BE2C (cell line): Measurements from ENCODE around the gene SELP.

Experiments
- DNase-seq: peaks from one replicate; pipeline ENCODE4 v3.0.0-alpha.2; 2020
- H3K27me3 ChIP-seq: fragments of 250-450 bp; sonication (Bioruptor Pico); 2 replicates; pipeline ENCODE4 v1.5.1; 2020; ENCODE audit warnings: mild to moderate bottlenecking
- H3K36me3 ChIP-seq: fragments of 250-450 bp; sonication (Bioruptor Pico); 2 replicates; pipeline ENCODE4 v1.5.1; 2020; ENCODE audit warnings: mild to moderate bottlenecking
- H3K4me1 ChIP-seq: fragments of 250-450 bp; sonication (Bioruptor Pico); 2 replicates; pipeline ENCODE4 v1.5.1; 2020
- H3K4me3 ChIP-seq: 2 replicates; pipeline ENCODE4 v1.5.1; 2011; ENCODE audit warnings: low read depth, low read length
- H3K9me3 ChIP-seq: fragments of 250-450 bp; sonication (Bioruptor Pico); 2 replicates; pipeline ENCODE4 v1.5.1; 2020
- TF ChIP-seq, protein P1 (sequence below): IDR thresholded peaks from 2 replicates; pipeline ENCODE4 v1.5.1; 2012; ENCODE audit warnings: mild to moderate bottlenecking, low read depth, low read length

Gene SELP

DNA sequence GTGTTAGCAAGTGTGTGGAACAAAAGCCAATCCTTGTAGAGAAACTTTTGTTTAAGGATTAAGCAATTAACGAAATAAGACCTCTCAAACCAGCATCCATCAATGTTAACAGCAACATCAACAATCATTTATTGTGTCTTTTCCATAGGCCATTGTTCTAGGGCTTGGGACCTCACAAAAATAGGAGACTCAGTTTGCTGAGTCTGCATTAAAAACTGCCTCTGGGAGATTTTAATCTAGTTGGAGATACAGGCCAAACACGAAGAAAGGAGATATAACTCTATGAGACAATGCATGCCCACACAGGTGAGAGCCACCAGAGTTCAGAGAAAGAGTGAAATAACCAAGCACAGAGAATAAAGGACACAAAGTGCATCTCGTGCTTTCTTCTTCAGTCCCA lies 14.4 kb upstream of the SELP start:
- TF ChIP-seq, protein P1, sequence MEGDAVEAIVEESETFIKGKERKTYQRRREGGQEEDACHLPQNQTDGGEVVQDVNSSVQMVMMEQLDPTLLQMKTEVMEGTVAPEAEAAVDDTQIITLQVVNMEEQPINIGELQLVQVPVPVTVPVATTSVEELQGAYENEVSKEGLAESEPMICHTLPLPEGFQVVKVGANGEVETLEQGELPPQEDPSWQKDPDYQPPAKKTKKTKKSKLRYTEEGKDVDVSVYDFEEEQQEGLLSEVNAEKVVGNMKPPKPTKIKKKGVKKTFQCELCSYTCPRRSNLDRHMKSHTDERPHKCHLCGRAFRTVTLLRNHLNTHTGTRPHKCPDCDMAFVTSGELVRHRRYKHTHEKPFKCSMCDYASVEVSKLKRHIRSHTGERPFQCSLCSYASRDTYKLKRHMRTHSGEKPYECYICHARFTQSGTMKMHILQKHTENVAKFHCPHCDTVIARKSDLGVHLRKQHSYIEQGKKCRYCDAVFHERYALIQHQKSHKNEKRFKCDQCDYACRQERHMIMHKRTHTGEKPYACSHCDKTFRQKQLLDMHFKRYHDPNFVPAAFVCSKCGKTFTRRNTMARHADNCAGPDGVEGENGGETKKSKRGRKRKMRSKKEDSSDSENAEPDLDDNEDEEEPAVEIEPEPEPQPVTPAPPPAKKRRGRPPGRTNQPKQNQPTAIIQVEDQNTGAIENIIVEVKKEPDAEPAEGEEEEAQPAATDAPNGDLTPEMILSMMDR = no peak
- Histone ChIP-seq H3K4me3 (no peak overlapping the region), H3K9me3 (no peaks in the 10 kb centered on the region), H3K4me1 (no peaks in the 10 kb centered on the region), H3K27me3 (no peaks in the 10 kb centered on the region), H3K36me3 (no peaks in the 10 kb centered on the region)
- DNase-seq = no peak

DNA sequence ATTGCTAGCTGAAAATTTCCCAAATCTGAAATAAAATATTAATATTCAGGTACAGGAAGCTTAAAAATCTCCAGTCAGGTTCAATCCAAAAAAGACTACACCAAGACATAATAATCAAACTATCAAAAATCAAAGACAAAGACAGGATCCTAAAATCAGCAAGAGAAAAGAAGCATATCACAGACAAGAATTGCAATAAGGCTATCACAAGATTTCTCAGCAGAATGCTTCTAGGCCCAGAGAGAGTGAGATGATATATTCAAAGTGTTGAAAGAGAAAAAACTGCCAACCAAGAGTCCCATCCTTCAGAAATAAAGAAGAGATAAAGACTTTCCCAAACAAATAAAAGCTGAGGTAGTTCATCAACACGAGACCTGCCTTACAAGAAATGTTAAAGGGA lies 5.0 kb upstream of the SELP start:
- no peaks in the 10 kb centered on the region for H3K36me3 ChIP-seq
- H3K27me3 ChIP-seq = no peaks in the 10 kb centered on the region; the same call in none of the 2 replicates
- H3K4me1 ChIP-seq = no peaks in the 10 kb centered on the region
- TF ChIP-seq, protein P1 = no peak
- DNase-seq = no peak
- H3K9me3 ChIP-seq = no peaks in the 10 kb centered on the region
- no peak overlapping the region for H3K4me3 ChIP-seq

DNA sequence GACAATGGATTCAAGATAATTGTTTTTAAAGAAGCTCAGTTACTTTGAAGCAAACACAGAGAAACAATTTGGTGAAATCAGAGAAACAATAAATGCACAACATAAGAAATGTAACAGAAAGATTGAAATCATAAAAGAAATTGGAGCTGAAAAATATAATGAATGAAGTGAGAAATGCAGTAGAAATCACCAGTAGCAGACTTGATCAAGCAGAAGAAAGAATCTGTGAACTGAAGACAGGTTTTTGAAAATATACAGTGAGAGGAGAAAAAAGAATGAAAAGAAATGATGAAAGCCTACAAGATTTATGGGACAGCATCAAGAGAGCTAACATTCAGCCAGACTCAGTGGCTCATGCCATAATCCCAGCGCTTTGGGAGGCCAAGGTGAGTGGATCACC lies 4.2 kb upstream of the SELP start:
- Histone ChIP-seq H3K9me3 (no peaks in the 10 kb centered on the region), H3K4me1 (no peaks in the 10 kb centered on the region), H3K4me3 (no peak overlapping the region), H3K27me3 (peaks cover 3% of the 10 kb centered on the region), H3K36me3 (no peaks in the 10 kb centered on the region)
- TF ChIP-seq, protein P1 = no peak
- DNase-seq = no peak

DNA sequence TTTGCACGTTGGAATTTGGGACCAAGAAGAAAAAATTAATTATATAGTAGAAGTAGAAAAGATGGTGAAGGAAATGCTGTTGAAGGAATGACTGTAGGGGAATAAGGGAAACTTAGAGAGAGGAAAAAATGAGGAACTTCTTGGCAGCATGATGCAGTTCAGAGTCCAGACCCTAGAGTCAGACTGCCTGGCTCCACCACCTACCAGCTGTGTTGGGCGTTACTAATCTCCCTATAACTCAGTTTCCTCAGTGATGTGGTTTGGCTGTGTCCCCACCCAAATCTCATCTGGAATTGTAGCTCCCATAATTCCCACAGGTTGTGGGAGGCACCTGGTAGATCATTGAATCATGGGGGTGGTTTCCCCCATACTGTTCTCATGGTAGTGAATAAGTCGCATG lies 1.3 kb upstream of the SELP start:
- Histone ChIP-seq H3K4me3 (no peak overlapping the region), H3K9me3 (no peaks in the 10 kb centered on the region), H3K4me1 (no peaks in the 10 kb centered on the region), H3K27me3 (peaks cover 3% of the 10 kb centered on the region), H3K36me3 (no peaks in the 10 kb centered on the region)
- no peak for DNase-seq
- TF ChIP-seq, protein P1 = no peak

DNA sequence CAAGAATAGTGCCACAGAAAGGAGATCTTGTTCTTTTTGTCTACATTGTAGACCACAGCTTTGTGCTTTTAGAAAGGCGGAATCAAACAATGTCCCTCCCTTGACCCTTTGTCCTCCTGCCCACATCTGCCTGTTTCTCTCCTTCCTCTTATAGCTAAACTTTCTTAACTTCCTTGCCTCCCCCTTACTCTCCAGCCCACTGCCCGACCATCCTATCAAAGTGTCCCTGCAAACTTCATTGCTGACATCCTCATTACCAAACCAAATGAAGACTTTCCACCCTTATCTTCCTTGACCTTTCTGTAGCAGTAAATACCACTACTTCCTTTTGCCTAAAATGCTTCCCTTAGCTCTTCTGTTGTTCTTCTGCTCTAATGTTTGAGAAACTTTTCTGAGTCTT lies 5.0 kb downstream of the SELP start:
- no peaks in the 10 kb centered on the region for H3K4me1 ChIP-seq
- TF ChIP-seq, protein P1 = no peak
- no peaks in the 10 kb centered on the region for H3K36me3 ChIP-seq
- no peaks in the 10 kb centered on the region for H3K9me3 ChIP-seq
- DNase-seq = no peak
- peaks cover 3% of the 10 kb centered on the region for H3K27me3 ChIP-seq
- no peak overlapping the region for H3K4me3 ChIP-seq

DNA sequence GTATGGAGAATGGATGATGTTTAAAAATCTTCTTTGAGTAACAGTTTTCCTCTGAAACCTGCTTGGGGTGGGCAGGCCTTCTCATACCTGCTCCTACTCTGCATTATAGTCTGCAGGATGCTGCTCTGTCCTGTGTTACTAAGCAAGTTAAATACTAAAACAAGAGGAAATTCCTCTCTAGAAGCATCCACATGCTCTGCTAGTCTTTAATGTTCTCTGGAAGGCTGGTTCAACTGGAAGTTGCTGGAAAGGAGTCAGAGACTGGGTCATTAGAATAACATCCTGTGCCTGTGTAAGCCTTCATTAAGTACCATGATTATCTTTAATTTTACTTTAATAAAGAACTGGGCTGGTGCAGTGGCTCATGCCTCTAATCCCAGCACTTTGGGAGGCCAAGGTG lies 5.8 kb downstream of the SELP start:
- TF ChIP-seq, protein P1 = no peak

More for the DNA sequence above, 5.8 kb downstream of the SELP start:
- Histone ChIP-seq H3K9me3 (no peaks in the 10 kb centered on the region), H3K36me3 (no peaks in the 10 kb centered on the region), H3K4me3 (no peak overlapping the region), H3K4me1 (no peaks in the 10 kb centered on the region), H3K27me3 (no peaks in the 10 kb centered on the region)
- DNase-seq = no peak
